Activated CD4-positive, alpha-beta memory T cell treated with anti-CD3 and anti-CD28 coated beads for 36 hours (primary cell): ENCODE results near the gene FOXA3. TPM values are rescaled to one million over a fixed set of nuclear protein-coding genes. Genes with fewer than 3 reads are reported as not detected.
"Not testable (repeated sequence)": the region's sequence is repeated elsewhere in the genome, so short reads cannot be mapped to it uniquely, and the experiment has no call there.

Experiments
- CTCF ChIA-PET: fragments of 350-600 bp; sonication (Branson Sonifier 250); formaldehyde crosslinking; loops from one replicate; lab custom pipeline; 2021; ENCODE audit warnings: antibody characterized with exemption, inconsistent platforms; lab: Charles Lee
- POLR2A ChIA-PET: fragments of 350-600 bp; sonication (Branson Sonifier 250); formaldehyde crosslinking; loops from one replicate; lab custom pipeline; 2021; ENCODE audit warnings: antibody characterized with exemption; lab: Charles Lee
- DNase-seq: peaks from one replicate; pipeline ENCODE4 v3.0.0-alpha.2; 2020
- H3K27ac Mint-ChIP-seq: one replicate; pipeline ENCODE4 v1.8.0; 2021; ENCODE audit warnings: mixed read lengths
- H3K27me3 Mint-ChIP-seq: one replicate; pipeline ENCODE4 v1.8.0; 2021; ENCODE audit warnings: mixed read lengths
- H3K36me3 Mint-ChIP-seq: one replicate; pipeline ENCODE4 v1.8.0; 2021; ENCODE audit warnings: mixed read lengths
- H3K4me1 Mint-ChIP-seq: one replicate; pipeline ENCODE4 v1.8.0; 2021; ENCODE audit warnings: low read depth, mixed read lengths
- H3K4me3 Mint-ChIP-seq: one replicate; pipeline ENCODE4 v1.8.0; 2021; ENCODE audit warnings: mild to moderate bottlenecking, mixed read lengths
- H3K9me3 Mint-ChIP-seq: one replicate; pipeline ENCODE4 v1.8.0; 2021; ENCODE audit warnings: mixed read lengths
- intact Hi-C: fragments of 100-400 bp; cut with micrococcal nuclease; formaldehyde crosslinking; loops from one replicate; pipeline ENCODE4 v1.15.1; 2023
- total RNA-seq, 2 experiments: library from RNA; stranded (reverse); gene quantifications; one replicate each; pipeline ENCODE4 v1.2.3, GENCODE V29; 2021

Gene FOXA3
- total RNA-seq, 2 experiments from 2014 or later = 0.29 to 0.48 TPM

DNA sequence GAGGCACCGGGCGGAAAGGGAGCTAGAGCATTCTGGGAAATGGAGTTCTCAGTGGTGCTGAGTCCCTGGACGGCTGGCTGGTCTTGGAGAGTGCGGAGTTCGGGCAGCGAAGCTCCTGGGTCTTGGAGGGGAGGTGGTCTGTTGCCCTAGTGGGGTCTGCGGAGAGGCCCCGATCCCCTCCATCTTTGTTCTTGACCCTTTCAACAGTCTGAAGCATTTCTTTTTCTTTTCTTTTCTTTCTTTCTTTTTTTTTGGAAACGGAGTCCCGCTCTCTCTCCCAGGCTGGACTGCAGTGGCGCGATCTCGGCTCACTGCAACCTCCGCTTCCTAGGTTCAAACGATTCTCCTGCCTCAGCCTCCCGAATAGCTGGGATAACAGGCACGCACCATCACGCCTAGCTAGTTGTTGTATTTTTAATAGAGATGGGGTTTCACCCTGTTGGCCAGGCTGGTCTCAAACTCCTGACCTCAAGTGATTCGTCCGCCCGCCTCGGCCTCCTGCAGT is 739 bp upstream of the FOXA3 start:
- Mint-ChIP-seq H3K36me3 (peaks cover 12% of the 10 kb centered on the region), H3K9me3 (no peaks in the 10 kb centered on the region), H3K27me3 (peaks cover 20% of the 10 kb centered on the region), H3K4me1 (peaks cover 19% of the 10 kb centered on the region), H3K27ac (peak overlapping the region; percentile 93), H3K4me3 (peak overlapping the region; percentile 94)
- intact Hi-C loops = loop anchor here (1.0 to 10.0 kb wide), 11 partner anchors 13 to 366 kb away; partner anchors contain the start of genes CCDC61, DMWD, IRF2BP1 and MYPOP
- ChIA-PET POLR2A (interaction anchor here (0.6 to 2.8 kb wide), 9 partner anchors 13 to 153 kb away, joined by 3 to 16 read pairs (median 3); partner anchors contain the start of genes DMWD, IRF2BP1 and MYPOP), CTCF (interaction anchor here (0.8 to 4.0 kb wide), 21 partner anchors 10 to 424 kb away, joined by 3 to 106 read pairs (median 4); partner anchors contain the start of genes CCDC61, FBXO46, IRF2BP1 and MYPOP)
- DNase-seq = peak; percentile 12

- intact Hi-C loops = loop anchor here (5.0 to 10.0 kb wide), 3 partner anchors 47 to 367 kb away; partner anchors contain the start of genes OPA3, PPM1N, RSPH6A and RTN2
- peaks cover 20% of the 10 kb centered on the region for H3K27me3 Mint-ChIP-seq
- H3K9me3 Mint-ChIP-seq = no peaks in the 10 kb centered on the region
- peaks cover 19% of the 10 kb centered on the region for H3K4me1 Mint-ChIP-seq
- DNase-seq = no peak
- POLR2A ChIA-PET = interaction anchor here (1.8 to 2.8 kb wide), 3 partner anchors 18 to 38 kb away, joined by 7 to 16 read pairs (median 10); partner anchors contain the start of genes IRF2BP1 and MYPOP
- H3K4me3 Mint-ChIP-seq = peak overlapping the region; percentile 40
- CTCF ChIA-PET = interaction anchor here (0.5 to 4.0 kb wide), 9 partner anchors 13 to 152 kb away, joined by 3 to 106 read pairs (median 7); partner anchors contain the start of genes CCDC61, IRF2BP1, MYPOP and SIX5
- H3K27ac Mint-ChIP-seq = no peak overlapping the region
- peaks cover 9% of the 10 kb centered on the region for H3K36me3 Mint-ChIP-seq
Observed at GRCh38 chr19:45864629-45865082, 530 bp downstream of the FOXA3 start.

DNA sequence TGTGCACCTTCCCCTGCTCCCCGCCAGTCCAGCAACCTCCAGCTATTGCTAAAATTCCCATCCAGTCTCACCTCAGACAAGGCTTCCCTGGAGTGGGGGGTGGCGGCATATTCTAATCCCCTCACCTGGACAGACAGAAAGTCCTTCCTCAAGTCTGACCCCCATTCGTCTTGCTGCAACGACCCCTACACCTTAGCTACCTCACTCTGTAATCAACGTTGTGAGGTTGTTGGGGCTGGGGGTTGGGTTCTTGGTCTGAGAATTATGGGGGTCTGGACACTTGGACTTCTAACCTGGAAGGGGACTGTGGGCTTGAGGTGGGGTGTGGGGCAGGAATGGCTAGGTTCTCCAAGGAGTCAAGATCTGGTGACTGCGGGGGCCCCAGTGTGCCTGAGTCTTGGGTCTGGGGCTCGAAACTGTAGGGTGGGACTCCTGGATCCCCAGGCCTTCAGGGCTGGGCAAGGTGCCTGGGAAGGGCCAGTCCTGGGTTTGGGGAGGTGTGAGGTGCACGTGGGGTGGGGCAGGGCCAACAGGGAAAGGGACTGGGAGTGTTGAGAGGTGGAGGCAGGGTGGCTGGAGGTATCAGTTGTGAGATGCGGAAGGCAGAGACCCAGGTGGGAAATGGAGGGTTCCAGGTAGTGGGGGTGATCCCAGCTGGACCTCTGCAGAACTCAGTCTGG is 1.3 kb downstream of the FOXA3 start:
- Mint-ChIP-seq H3K4me3 (peak overlapping the region; percentile 40), H3K9me3 (no peaks in the 10 kb centered on the region), H3K27me3 (peaks cover 20% of the 10 kb centered on the region), H3K27ac (no peak overlapping the region), H3K4me1 (peaks cover 19% of the 10 kb centered on the region), H3K36me3 (peaks cover 9% of the 10 kb centered on the region)
- intact Hi-C loops = loop anchor here (10.0 kb wide), 1 partner anchor 281 kb away; the partner anchor contains the start of gene OPA3
- CTCF ChIA-PET = interaction anchor here (2.0 to 4.0 kb wide), 4 partner anchors 14 to 151 kb away, joined by 7 to 106 read pairs (median 10); partner anchors contain the start of gene IRF2BP1
- no peak for DNase-seq
- POLR2A ChIA-PET = interaction anchor here (2.6 kb wide), 1 partner anchor 17 kb away, joined by 7 read pairs; no protein-coding TSS in a partner anchor

DNA sequence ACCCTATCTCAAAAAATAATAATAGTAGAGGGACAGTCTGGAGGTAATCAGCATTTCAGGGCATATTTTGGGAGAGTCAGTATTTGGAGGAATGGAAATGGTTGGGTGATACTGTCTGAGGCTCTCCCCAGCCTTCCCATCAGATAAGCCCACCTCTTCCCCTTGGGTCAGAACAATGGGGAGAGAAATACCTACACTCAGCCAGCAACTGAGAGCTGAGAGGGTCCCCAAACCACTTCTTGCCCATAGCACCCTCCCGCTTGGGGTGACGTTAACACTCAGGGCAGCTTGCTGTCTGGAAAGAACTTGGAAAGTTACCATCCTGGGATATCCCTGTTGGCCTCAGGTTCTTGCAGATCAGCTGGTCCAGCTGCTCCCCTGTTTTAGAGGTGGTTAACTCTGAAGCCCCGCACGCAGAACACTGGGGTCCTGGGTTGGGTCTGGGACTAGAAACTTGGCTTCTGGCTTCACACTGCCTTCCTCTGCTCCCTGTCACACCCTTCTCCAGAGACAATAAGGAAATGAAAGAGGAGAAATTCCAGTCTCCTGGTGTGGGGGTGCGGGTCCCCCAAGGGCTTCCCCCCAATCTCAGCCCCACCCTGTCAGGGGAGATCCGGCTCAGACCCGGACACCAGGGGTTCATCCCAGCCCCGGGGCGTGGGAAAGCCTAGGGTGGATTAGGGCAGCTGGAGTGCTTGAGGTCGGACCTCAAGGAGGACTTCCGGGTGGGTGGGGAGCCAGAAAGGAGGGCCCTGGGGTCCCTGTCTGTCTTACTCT is 2.5 kb downstream of the FOXA3 start:
- CTCF ChIA-PET = interaction anchor here (1.0 kb wide), 1 partner anchor 150 kb away, joined by 3 read pairs; no protein-coding TSS in a partner anchor
- POLR2A ChIA-PET = no interaction called here
- Mint-ChIP-seq H3K27ac (no peak overlapping the region), H3K9me3 (no peaks in the 10 kb centered on the region), H3K36me3 (peaks cover 7% of the 10 kb centered on the region), H3K4me3 (no peak overlapping the region), H3K4me1 (peaks cover 15% of the 10 kb centered on the region), H3K27me3 (peaks cover 20% of the 10 kb centered on the region)
- DNase-seq = no peak
- intact Hi-C loops = loop anchor here (10.0 kb wide), 1 partner anchor 282 kb away; the partner anchor contains the start of gene OPA3

DNA sequence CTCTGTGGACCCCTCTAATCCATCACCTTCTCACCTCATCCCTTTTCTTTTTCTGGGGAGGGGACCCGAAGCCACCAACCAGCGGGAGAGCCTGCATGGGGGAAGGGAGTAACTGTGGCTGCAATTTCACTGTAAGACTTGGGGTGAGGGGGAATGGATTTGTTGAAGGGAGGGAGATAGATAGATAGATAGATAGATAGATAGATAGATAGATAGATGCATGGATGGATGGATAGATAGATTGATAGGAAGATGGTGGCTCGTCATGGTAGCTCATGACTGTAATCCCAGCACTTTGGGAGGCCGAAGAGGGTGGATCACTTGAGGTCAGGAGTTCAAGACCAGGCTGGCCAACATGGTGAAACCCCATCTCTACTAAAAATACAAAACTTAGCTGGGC is 3.1 kb downstream of the FOXA3 start:
- CTCF ChIA-PET = interaction anchor here (1.0 kb wide), 1 partner anchor 150 kb away, joined by 3 read pairs; no protein-coding TSS in a partner anchor
- H3K9me3 Mint-ChIP-seq, POLR2A ChIA-PET, H3K4me1 Mint-ChIP-seq, H3K27ac Mint-ChIP-seq, H3K4me3 Mint-ChIP-seq, H3K36me3 Mint-ChIP-seq, DNase-seq: not testable (repeated sequence)
- H3K27me3 Mint-ChIP-seq = peaks cover 20% of the 10 kb centered on the region
- intact Hi-C loops = loop anchor here (10.0 kb wide), 1 partner anchor 282 kb away; the partner anchor contains the start of gene OPA3

- ChIA-PET POLR2A (no interaction called here), CTCF (interaction anchor here (2.4 kb wide), 1 partner anchor 12 kb away, joined by 8 read pairs; no protein-coding TSS in a partner anchor)
- peaks cover 7% of the 10 kb centered on the region for H3K4me1 Mint-ChIP-seq
- H3K27me3 Mint-ChIP-seq = peaks cover 2% of the 10 kb centered on the region
- no peaks in the 10 kb centered on the region for H3K9me3 Mint-ChIP-seq
- no peaks in the 10 kb centered on the region for H3K36me3 Mint-ChIP-seq
- no peak overlapping the region for H3K4me3 Mint-ChIP-seq
- no peak overlapping the region for H3K27ac Mint-ChIP-seq
- intact Hi-C loops = no loop called here
- no peak for DNase-seq
Observed at GRCh38 chr19:45870798-45871197, 6.7 kb downstream of the FOXA3 start.

GRCh38 chr19:45872095-45872919 is 8.2 kb downstream of the FOXA3 start:
- no peak overlapping the region for H3K4me3 Mint-ChIP-seq
- H3K4me1 Mint-ChIP-seq = peaks cover 16% of the 10 kb centered on the region
- DNase-seq = no peak
- intact Hi-C loops = no loop called here
- ChIA-PET CTCF (interaction anchor here (0.8 to 2.4 kb wide), 2 partner anchors 10 to 102 kb away, joined by 5 to 8 read pairs; no protein-coding TSS in a partner anchor), POLR2A (no interaction called here)
- no peaks in the 10 kb centered on the region for H3K36me3 Mint-ChIP-seq
- no peaks in the 10 kb centered on the region for H3K9me3 Mint-ChIP-seq
- no peak overlapping the region for H3K27ac Mint-ChIP-seq
- H3K27me3 Mint-ChIP-seq = peaks cover 3% of the 10 kb centered on the region

DNA sequence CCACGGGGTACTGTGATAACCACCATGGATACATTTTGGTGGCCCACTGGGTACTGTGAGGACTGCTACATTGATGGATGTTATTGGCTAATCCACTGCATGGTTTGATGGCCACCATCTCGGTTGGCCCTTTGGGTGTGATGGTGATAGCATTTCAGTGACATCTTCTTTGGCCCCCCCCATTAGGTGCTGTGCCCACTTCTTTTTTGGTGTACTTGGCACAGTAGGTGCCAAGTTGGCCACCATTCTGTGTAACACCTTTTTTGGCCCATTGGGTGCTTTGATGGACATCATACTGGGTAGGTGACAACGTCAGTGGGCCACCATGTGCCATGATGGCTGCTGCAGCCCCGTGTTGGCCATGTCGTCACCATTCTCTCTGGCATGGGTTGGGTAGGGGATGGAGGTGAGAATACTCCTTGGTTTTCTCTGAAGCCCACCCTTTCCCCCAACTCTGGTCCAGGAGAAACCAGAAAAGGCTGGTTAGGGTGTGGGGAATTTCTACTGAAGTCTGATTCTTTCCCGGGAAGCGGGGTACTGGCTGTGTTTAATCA is 9.2 kb downstream of the FOXA3 start:
- Mint-ChIP-seq H3K9me3 (no peaks in the 10 kb centered on the region), H3K4me1 (peaks cover 22% of the 10 kb centered on the region), H3K27ac (no peak overlapping the region), H3K27me3 (peaks cover 6% of the 10 kb centered on the region), H3K36me3 (no peaks in the 10 kb centered on the region), H3K4me3 (no peak overlapping the region)
- DNase-seq = no peak
- POLR2A ChIA-PET = interaction anchor here (0.5 kb wide), 1 partner anchor 921 kb away, joined by 5 read pairs; no protein-coding TSS in a partner anchor
- CTCF ChIA-PET = interaction anchor here (0.8 to 2.4 kb wide), 2 partner anchors 9 to 103 kb away, joined by 5 to 8 read pairs; no protein-coding TSS in a partner anchor
- intact Hi-C loops = no loop called here

DNA sequence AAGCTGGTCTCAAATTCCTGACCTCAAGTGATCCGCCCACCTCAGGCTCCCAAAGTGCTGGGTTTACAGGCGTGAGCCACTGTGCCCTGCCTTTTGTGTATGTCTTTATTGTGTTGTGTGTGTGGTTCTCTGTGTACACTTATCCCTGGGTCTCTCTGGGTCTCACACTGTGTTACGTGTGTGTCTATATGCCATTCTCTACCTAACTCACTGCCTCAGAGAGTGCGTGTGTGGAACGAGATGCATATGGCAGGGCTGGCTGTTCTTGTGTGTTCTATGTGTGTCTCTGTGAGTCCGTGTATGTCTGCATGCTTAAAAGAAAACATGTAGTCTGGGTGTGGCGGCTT is 10.5 kb downstream of the FOXA3 start:
- no peak for DNase-seq
- POLR2A ChIA-PET = no interaction called here
- Mint-ChIP-seq H3K4me3 (no peak overlapping the region), H3K27ac (no peak overlapping the region), H3K4me1 (peaks cover 22% of the 10 kb centered on the region), H3K27me3 (peaks cover 6% of the 10 kb centered on the region), H3K9me3 (no peaks in the 10 kb centered on the region), H3K36me3 (no peaks in the 10 kb centered on the region)
- CTCF ChIA-PET = no interaction called here
- intact Hi-C loops = no loop called here

DNA sequence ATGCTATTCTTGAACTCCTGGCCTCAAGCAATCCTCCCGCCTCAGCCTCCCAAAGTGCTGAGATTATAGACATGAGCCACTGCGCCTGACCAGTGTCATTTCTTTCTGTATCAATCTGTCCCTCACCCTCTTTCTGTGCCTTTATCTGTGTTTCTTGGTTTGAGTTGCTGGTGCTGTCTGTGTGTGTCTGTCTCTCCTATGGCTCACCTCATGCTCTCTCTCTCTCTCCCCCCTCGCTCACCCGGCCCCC is 12.0 kb downstream of the FOXA3 start:
- CTCF ChIA-PET = no interaction called here
- peak overlapping the region; percentile 6 for H3K27ac Mint-ChIP-seq

More for the DNA sequence above, 12.0 kb downstream of the FOXA3 start:
- no peaks in the 10 kb centered on the region for H3K36me3 Mint-ChIP-seq
- no peaks in the 10 kb centered on the region for H3K9me3 Mint-ChIP-seq
- intact Hi-C loops = loop anchor here (1.0 kb wide), 1 partner anchor 13 kb away; the partner anchor contains the start of gene SYMPK
- peaks cover 7% of the 10 kb centered on the region for H3K27me3 Mint-ChIP-seq
- peaks cover 23% of the 10 kb centered on the region for H3K4me1 Mint-ChIP-seq
- POLR2A ChIA-PET = interaction anchor here (0.8 kb wide), 1 partner anchor 13 kb away, joined by 3 read pairs; the partner anchor contains the start of gene SYMPK
- peak overlapping the region; percentile 10 for H3K4me3 Mint-ChIP-seq
- DNase-seq = no peak
